HG03139 (cell line): ENCODE measurements around the gene LRCH4.

Experiments used
- ATAC-seq: cut with Tn5 transposase; IDR thresholded peaks from one replicate; pipeline ENCODE4 v1.9.1; 2021; ENCODE audit not compliant: unreplicated experiment

LRCH4 gene, protein sequence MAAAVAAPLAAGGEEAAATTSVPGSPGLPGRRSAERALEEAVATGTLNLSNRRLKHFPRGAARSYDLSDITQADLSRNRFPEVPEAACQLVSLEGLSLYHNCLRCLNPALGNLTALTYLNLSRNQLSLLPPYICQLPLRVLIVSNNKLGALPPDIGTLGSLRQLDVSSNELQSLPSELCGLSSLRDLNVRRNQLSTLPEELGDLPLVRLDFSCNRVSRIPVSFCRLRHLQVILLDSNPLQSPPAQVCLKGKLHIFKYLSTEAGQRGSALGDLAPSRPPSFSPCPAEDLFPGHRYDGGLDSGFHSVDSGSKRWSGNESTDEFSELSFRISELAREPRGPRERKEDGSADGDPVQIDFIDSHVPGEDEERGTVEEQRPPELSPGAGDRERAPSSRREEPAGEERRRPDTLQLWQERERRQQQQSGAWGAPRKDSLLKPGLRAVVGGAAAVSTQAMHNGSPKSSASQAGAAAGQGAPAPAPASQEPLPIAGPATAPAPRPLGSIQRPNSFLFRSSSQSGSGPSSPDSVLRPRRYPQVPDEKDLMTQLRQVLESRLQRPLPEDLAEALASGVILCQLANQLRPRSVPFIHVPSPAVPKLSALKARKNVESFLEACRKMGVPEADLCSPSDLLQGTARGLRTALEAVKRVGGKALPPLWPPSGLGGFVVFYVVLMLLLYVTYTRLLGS

DNA sequence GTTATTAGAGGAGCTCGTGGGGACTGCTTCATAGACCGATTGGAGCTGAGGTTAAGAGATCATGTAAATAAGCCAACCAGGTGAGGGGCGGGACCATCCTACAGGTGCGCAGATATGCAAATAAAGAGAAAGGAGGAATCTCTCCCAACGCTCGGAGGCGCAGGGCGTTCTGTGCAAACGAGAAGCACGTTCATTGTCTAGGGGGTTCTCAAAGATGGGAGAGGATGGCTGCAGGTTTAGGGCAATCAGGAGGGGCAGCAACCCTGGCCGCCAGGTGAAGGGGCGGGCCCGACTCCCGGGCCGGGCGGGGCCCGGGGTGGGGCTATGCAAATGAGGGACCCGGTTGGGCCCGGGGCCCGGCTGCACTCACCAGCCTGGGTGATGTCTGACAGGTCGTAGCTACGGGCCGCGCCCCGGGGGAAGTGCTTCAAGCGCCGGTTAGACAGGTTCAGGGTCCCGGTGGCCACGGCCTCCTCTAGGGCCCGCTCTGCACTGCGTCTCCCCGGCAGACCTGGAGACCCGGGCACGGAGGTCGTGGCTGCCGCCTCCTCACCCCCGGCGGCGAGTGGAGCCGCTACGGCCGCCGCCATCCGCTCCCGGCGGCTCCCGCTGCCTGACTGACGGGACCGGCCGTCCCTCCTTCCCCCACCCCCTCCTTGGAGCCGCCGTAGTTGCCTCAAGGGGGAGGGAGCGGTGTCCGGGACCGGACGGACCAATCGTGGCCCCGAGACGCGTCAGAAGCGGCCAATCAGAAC is at the start of gene LRCH4:
Gene LRCH4 (minus strand): TSS at position 619 of the 755 bp plus-strand sequence. CDS start 29 bp downstream, at position 590.
- ATAC-seq: no peak

DNA sequence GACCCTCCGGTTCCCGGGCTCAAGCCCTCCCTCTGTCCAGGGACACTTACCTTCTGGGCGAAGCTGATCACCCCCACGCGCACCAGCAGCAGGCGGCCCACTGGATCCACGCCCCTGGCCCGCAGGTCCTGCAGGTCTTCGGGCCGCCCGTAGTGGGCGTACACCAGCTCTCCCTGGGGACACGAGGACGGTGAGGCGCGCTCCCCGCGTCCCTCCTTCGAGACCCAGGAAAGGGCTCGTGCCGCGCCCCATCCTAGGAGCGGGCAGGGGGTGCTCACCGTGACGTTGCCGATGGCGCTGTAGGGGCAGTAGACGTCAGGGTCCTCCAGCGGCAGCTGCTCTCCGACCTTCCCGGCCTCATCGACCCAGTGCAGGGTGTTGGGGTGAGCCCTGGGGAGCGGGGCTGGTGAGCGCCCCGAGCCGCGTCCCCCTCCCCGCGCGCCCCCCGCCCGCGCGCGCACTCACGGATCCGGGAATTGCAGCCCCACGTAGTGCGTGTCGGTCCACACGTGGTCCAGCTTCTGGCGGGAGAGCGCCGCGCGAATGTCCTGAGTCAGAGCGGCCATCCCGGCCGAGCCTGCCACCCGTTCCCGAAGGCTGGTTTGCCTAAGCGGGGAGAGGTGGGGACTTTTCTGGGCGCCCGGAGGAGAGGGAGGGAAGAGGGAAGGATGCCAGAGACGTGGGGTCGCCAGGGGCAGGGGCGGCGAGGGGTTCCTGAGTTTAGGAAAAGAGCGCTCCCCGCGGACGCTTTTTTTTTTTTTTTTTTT is 47.2 kb upstream of the LRCH4 start:
- no peak for ATAC-seq

DNA sequence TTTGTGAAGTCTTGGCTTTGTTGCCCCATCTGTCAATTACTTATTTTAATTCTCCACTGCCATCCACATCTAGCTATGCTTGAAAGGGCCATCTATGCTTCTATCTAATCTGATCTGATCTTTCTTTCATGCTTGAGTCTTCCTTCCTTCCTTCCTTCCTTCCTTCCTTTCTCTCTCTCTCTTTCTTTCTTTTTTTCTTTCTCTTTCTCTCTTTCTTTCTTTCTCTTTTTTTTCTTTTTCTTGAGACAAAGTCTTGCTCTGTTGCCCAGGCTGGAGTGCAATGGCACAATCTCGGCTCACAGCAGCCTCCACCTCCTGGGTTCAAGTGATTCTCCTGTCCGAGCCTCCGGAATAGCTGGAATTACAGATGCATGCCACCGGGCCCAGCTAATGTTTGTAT is 44.1 kb upstream of the LRCH4 start:
- ATAC-seq: no peak

DNA sequence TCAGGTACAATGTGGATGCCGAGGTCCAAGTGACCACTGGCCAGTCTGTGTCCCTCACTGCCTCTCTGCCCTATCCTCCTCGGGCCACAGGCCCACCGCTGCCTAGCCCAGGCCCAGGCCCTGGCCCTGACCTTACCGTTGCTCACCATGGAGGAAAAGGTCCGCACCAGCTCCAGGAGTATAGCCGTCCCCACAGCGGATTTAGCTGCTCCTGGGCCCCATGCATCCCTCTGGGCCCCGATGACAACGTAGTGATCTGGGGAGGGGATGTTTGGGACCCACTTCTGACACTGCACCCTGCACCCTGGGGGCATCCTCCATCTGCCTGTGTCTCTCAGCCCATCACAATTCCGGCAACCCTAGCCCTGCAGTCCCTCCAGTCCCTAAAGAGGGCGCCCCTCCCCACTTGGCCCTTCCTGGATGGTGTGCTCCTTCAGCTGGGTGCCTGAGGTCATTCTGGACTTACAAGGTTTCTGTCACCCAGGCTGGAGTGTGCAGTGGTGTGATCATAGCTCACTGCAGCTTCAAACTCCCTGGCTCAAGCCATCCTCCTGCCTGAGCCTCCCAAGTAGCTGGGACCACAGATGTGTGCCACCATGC is 43.3 kb upstream of the LRCH4 start:
- ATAC-seq: no peak

DNA sequence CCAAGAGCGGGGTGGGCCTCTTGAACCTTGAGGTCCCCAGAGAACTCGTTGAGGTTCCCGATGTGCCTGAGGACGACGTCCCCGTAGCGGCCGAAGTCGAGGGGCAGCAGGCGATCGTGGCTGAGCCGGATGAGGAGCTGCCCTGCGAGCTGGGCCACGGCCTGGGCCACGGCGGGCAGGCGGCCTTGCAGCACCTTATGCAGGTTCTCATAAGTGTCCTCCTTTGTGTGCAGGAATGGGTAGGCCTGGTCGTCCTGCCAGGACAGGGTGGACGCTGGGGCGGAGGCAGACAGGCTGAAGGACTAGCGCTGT is 41.3 kb upstream of the LRCH4 start:
- no peak for ATAC-seq

DNA sequence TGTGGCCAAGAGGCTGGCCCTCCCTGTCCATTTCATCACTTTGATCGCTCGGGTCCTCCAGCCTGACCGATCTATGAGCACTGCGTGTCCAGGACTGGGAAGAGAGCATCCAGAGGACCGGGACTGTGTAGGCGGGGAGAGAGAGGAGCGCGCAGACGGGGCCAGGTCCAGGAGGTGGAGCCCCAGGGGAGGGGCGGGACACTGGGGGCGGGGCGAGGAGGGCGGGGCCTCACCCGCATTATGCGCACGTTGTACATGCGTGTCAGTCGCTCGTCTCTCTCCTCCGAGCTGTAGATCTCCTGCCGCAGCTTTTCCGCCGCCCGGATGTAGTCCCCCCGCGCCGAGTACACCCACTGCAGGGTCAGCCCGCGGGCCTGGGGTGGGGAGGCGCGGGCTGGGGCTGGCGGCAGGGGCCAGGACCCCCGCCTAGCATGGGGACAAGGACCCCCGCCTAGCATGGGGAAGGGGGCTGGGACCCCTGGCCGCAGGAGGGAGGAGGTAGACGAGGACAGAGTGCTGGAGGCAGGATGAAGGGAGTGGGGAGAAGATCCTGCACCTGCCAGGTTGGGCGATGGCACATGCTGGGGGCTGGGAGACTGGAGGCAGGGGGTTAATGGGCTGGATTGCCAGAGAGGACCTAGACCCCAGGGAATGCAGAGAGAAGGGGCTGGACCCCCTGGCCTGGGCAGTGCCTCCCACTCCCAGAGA is 40.8 kb upstream of the LRCH4 start:
- peak; percentile 81 for ATAC-seq

DNA sequence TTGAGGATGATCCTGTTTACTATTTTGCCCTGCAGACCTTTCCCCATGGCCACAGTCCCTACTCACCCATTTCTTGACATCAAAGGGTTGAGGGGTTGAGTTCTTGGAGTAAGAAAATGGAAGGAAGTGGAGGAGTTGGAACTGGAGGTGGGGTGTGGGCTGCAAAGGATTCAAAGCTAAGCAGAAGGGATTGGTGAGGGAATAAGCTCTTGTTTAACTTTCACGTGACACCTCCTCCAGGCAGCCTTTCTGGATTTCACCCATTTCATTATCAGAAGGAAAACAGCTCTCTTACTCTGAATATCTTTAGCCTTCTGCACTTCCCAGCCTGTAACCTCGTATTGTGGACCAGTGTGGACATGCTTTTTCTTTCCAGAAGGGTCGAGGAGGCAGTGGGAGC is 40.1 kb upstream of the LRCH4 start:
- ATAC-seq: no peak

DNA sequence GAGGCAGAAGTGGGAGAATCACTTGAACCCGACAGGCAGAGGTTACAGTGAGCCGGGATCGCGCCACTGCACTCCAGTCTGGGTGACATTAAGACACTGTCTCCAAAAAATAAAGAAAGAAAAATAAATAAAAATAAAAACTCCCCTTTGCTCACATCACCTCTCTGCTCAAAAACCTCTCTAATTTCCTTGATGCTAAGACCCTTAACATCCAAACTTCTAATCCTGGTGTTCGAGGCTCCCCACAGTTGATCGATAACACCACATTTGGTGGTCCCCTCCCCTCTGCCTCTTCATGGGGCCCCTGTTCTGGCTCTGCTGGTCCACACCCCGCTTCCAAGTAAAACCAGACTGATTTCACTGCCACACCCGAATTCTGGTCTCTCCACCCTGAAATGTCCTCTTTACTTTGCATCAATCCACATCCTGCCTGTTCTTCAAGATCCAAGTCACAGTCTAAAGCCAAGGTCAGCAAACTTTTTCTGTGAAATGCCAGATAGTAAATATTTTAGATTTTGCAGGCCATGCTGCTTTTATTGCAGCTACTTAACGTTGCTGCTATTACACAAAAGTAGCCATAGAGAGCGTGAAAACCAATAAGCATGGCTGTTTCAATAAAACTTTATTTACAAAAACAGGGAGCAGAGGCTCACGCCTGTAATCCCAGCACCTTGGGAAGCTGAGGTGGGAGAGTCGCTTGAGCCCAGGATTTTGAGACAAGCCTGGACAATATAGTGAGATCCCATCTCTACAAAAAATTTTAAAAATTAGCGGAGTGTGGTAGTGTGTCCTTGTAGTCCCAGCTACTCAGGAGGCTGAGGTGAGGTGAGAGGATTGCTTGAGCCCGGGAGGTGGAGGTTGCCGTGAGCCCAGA is 38.3 kb upstream of the LRCH4 start:
- ATAC-seq: no peak

DNA sequence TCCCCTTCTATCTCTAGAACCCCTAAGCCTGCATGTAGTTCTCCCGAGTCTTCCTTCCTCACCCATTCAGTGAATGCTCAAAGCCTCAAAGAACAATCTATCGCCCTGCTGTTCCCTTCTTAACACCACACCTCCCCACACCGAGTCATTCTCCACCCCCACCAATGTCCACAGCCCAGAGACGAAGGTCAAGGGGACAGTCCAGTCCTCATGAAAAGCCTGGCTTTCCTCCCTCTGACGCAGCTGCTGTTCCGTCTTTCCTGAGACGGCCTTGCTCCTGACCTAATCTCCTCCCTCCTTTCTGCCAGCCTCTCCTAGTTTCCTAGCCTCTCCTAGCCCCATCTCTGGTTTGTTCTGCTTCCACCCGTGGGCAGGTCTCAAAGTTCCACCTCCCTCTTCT is 35.6 kb upstream of the LRCH4 start:
- no peak for ATAC-seq

DNA sequence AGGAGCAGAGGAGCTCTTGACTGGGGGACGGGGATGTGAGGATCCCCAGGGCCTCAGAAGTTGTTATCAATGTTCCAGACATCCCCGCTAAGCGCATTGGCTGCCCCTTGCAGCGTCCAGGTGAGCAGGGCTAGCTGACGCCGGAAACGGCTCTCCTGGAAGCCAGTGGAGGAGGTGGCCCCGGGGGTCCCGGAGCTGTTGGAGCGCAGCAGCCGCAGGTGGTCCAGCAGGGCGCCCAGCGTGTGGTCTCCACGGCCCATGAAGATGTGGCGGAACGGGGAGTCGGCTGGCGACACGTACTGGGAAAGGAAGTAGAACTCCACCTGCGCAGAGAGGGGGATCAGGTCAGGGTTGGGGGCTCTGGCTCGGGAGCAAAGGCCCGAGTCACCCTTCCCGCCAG is 34.9 kb upstream of the LRCH4 start:
- no peak for ATAC-seq

DNA sequence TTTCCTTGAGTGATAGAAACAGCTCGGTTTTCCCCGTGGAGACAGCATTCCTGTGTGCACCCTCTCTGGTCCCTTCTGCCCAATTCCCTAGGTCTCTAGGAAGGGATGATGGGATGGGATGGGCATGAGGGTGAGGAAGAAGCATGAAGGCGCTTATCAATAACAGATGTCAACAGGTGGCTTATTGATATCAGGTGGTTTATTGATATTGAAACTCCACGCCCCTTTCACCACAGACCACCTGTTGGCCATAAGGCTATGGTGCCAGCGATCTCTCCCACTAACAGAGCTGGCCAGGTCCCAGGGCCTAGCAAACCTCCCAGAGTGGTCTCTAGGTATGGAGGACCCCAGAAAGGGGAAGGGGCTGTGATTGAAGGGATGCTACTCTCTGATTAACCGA is 34.3 kb upstream of the LRCH4 start:
- ATAC-seq: no peak

DNA sequence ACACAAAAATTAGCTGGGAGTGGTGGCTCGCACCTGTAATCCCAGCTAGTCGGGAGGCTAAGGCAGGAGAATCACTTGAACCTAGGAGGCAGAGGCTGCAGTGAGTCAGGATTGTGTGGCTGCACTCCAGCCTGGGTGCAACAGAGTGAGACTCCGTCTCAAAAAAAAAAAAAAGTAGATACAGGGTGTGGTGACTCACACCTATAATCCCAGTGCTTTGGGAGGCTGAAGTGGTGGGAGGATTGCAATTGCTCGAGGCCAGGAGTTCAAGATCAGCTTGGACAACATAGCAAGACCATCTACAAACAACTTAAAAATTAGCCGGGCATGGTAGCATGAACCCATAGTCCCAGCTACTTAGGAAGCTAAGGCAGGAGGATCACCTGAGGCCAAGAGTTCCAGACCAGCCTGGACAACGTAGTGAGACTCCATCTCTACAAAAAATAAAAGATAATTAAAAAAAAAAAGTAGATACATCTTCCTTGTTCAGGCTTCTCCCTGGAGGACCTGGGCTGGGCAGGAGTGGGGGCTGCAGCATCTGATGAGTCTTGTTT is 28.5 kb upstream of the LRCH4 start:
- ATAC-seq: no peak

DNA sequence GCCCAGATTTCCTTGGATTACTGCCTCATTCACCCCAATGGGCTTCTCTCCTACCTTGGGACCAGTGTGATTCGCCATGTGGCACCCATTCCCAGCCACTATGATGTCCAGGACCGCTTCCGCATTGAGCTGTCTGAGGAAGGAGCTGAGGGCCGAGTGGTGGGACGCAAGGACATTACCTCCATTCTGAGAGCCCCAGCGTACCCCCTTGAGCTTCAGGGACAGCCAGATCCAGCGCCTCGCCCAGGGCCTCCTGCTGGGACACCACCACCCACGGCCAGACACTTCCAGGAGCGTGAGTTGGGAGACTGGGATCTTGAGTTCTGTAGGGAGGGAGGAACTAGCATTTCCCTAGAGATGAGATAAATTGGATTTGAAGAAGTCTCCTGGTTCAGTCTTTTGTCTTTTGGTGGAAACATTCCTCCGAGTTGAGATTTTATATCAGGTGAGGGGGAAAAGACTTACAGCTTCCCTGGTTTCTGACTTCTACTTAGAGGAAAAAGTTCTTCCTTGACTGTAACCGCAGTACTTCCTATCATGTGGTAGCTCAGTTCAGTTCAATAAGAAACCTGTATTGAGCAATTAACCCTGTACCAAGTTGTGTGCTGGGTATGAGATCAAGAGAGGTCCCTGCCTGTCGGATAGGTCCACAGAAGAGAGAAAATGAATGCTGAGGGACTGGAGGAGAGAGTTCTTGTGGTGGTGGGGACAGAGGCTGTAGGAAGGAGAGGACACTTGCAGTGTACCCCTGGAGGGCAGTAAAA is 27.7 kb upstream of the LRCH4 start:
- no peak for ATAC-seq

DNA sequence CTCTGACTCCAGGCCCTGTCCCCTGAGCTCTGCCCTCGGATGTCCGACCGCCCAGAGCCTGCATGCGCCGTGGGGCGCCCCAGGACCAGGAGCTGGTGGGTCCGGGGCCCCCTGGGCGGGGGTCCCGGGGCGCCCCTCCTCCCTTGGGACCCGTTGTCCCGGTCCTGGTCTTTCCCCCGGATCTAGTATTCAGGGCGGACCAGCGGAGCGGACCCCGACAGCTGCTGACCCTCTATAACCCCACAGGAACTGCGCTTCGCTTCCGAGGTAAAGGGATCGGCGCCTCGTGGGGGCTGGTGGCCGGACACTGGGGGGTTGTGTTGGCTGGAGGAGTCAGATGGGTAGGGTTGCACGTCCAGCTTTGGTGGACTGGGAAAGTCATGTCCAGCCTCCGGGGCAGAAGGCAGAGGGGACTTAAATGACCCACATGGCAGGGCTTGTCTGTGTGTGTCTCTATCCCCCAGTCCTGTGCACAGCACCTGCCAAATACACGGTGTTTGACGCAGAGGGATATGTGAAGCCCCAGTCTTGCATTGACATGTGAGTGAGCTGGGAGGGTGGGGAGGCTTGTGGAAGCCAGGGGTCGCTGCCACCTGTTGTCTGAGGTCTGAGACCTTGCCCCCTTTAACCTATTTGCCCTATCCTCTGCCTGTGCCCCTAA is 26.9 kb upstream of the LRCH4 start:
- no peak for ATAC-seq

DNA sequence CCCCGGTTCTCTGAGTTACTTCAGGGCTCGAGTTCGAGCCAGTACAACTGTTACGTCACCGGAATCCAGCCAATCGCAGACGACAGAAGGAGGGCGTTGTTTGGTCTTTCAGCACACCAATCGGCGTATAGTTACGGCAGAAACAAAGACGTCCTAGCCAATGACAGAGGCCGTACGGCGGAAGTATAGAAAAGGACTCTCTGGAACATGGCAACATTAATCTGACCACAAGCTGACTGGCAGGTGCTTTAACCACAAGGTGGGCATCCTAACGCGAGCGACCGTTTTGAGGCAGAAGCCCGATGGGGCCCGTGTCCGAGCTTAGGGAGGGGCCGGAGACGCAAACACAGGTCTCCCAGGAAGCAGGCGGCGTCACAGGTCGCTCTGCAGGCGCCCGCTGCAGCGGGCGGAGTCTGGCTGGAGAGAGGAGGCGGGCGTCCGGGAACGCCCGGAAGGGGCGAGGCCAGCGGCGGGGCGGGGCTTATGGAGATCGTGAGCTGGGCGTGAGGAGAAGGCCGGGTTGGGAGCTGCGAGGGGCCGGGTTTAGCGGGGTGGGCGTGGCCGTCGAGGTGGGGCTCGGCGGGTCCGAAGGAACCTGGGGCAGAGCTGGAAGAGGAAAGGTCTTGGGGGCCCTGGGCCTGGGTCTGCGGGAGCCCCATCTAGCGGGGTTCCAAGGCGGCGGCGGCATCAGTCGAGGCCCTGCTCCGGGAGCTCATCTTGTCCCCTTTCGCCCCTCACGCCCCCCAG is 26.2 kb upstream of the LRCH4 start, which contains the start of gene MOSPD3:
Gene MOSPD3 (plus strand): TSS at position 558 of the 747 bp plus-strand sequence. CDS start 252 bp downstream, outside the sequence.
- ATAC-seq: peak; percentile 93

DNA sequence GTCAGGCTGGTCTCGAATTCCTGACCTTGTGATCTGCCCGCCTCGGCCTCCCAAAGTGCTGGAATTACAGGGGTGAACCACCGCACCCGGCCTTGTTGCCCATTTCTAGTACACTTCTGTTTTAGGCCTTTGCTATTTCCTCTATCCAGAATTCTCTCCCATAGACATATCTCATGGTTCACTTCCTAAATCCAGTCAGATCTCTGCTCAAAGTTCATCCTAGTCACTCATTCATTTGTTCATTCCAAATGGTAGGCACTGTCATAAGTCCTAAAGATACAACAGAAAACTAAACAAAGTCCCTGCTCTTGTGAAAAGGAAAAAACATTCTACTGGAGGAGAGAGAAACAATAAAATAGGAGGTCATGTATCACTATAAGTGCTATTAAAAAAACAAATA is 24.0 kb upstream of the LRCH4 start:
- no peak for ATAC-seq

DNA sequence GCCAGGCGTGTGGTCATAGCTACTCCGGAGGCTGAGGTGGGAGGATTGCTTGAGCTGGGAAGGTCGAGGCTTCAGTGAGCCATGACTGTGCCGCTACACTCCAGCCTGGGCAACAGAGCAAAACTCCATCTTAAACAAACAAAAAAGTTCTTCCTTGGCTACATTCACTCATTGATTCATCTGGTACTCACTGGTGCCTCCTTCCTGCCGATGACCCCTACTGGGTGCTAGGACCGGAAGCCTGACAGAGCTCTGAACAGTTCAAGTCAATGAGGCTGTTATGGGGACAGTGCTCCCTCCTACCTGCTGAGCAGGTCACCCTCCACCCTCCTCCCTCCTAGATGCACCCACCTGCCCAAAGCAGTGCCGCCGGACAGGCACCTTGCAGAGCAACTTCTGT is 21.2 kb upstream of the LRCH4 start:
- ATAC-seq: no peak
